ENCODE measurements around the gene LIPJ.

The LIPJ gene

GRCh38 chr10:88583584-88583957 is 3.0 kb upstream of the LIPJ start:
- CTCF ChIA-PET, result interaction anchor here (0.7 kb wide), 1 partner anchor 239 kb away, joined by 3 read pairs; no protein-coding TSS in a partner anchor
- TF ChIP-seq TARDBP (IDR thresholded peaks at IDR 0.05), result no peak
- no peak for TF ChIP-seq FOXA1 (IDR thresholded peaks at IDR 0.05)
- TF ChIP-seq HDGF (IDR thresholded peaks at IDR 0.05; ENCODE audit: borderline replicate concordance), result no peak
- no peak for TF ChIP-seq ELF4 (IDR thresholded peaks at IDR 0.05)
- TF ChIP-seq SUZ12 (IDR thresholded peaks at IDR 0.05), result no peak
- no peak for TF ChIP-seq CTBP1 (IDR thresholded peaks at IDR 0.05; ENCODE audit: borderline replicate concordance)
- TF ChIP-seq BHLHE40 (IDR thresholded peaks at IDR 0.05; ENCODE audit: borderline replicate concordance), result no peak
- TF ChIP-seq SP1 (IDR thresholded peaks at IDR 0.05), result no peak
- no peak for TF ChIP-seq LEF1 (IDR thresholded peaks at IDR 0.05; ENCODE audit: borderline replicate concordance)
- no peak for TF ChIP-seq ZNF384 (IDR thresholded peaks at IDR 0.05)
- no peak for TF ChIP-seq FOXK2 (IDR thresholded peaks at IDR 0.05)
- TF ChIP-seq L3MBTL2 (conservative IDR thresholded peaks at IDR 0.05), result no peak
- no peak for TF ChIP-seq FOXM1 (IDR thresholded peaks at IDR 0.05; ENCODE audit: borderline replicate concordance)
- no peak for TF ChIP-seq NFRKB (IDR thresholded peaks at IDR 0.05)
- TF ChIP-seq PKNOX1 (IDR thresholded peaks at IDR 0.05), result no peak
- no peak for TF ChIP-seq ARNT (IDR thresholded peaks at IDR 0.05)
- POLR2A ChIA-PET, result no interaction called here
- DNase-seq (ENCODE audit: extremely low spot score), result no peak

GRCh38 chr10:88592381-88592780 is 5.8 kb downstream of the LIPJ start:
- ChIA-PET CTCF (no interaction called here), POLR2A (no interaction called here)
- no peak for DNase-seq (ENCODE audit: extremely low spot score)

GRCh38 chr10:88592906-88593305 is 6.3 kb downstream of the LIPJ start:
- ChIA-PET POLR2A (no interaction called here), CTCF (no interaction called here)

More at GRCh38 chr10:88592381-88592780, 5.8 kb downstream of the LIPJ start:
- TF ChIP-seq FOXA1 (IDR thresholded peaks at IDR 0.05), result no peak
- no peak for TF ChIP-seq SP1 (IDR thresholded peaks at IDR 0.05)
- no peak for TF ChIP-seq ZNF384 (IDR thresholded peaks at IDR 0.05)
- TF ChIP-seq SUZ12 (IDR thresholded peaks at IDR 0.05), result no peak
- no peak for TF ChIP-seq LEF1 (IDR thresholded peaks at IDR 0.05; ENCODE audit: borderline replicate concordance)
- no peak for TF ChIP-seq HDGF (IDR thresholded peaks at IDR 0.05; ENCODE audit: borderline replicate concordance)
- no peak for TF ChIP-seq L3MBTL2 (conservative IDR thresholded peaks at IDR 0.05)
- TF ChIP-seq BHLHE40 (IDR thresholded peaks at IDR 0.05; ENCODE audit: borderline replicate concordance), result no peak
- TF ChIP-seq FOXM1 (IDR thresholded peaks at IDR 0.05; ENCODE audit: borderline replicate concordance), result no peak
- TF ChIP-seq PKNOX1 (IDR thresholded peaks at IDR 0.05), result no peak
- TF ChIP-seq FOXK2 (IDR thresholded peaks at IDR 0.05), result no peak
- no peak for TF ChIP-seq ARNT (IDR thresholded peaks at IDR 0.05)
- TF ChIP-seq ELF4 (IDR thresholded peaks at IDR 0.05), result no peak
- no peak for TF ChIP-seq TARDBP (IDR thresholded peaks at IDR 0.05)
- TF ChIP-seq CTBP1 (IDR thresholded peaks at IDR 0.05; ENCODE audit: borderline replicate concordance), result no peak
- no peak for TF ChIP-seq NFRKB (IDR thresholded peaks at IDR 0.05)

GRCh38 chr10:88594482-88594881 is 7.9 kb downstream of the LIPJ start:
- no peak for DNase-seq (ENCODE audit: extremely low spot score)
- TF ChIP-seq BHLHE40 (IDR thresholded peaks at IDR 0.05; ENCODE audit: borderline replicate concordance) (no peak), PKNOX1 (IDR thresholded peaks at IDR 0.05) (no peak), HDGF (IDR thresholded peaks at IDR 0.05; ENCODE audit: borderline replicate concordance) (no peak), L3MBTL2 (conservative IDR thresholded peaks at IDR 0.05) (no peak), ELF4 (IDR thresholded peaks at IDR 0.05) (no peak), FOXA1 (IDR thresholded peaks at IDR 0.05) (no peak), CTBP1 (IDR thresholded peaks at IDR 0.05; ENCODE audit: borderline replicate concordance) (no peak), SP1 (IDR thresholded peaks at IDR 0.05) (no peak), FOXK2 (IDR thresholded peaks at IDR 0.05) (no peak), LEF1 (IDR thresholded peaks at IDR 0.05; ENCODE audit: borderline replicate concordance) (no peak), ARNT (IDR thresholded peaks at IDR 0.05) (no peak), NFRKB (IDR thresholded peaks at IDR 0.05) (no peak), ZNF384 (IDR thresholded peaks at IDR 0.05) (no peak), FOXM1 (IDR thresholded peaks at IDR 0.05; ENCODE audit: borderline replicate concordance) (no peak), SUZ12 (IDR thresholded peaks at IDR 0.05) (no peak), TARDBP (IDR thresholded peaks at IDR 0.05) (no peak)
- CTCF ChIA-PET, result no interaction called here
- POLR2A ChIA-PET, result no interaction called here

More at GRCh38 chr10:88592906-88593305, 6.3 kb downstream of the LIPJ start:
- TF ChIP-seq FOXK2 (IDR thresholded peaks at IDR 0.05), result no peak
- TF ChIP-seq ARNT (IDR thresholded peaks at IDR 0.05), result no peak
- TF ChIP-seq PKNOX1 (IDR thresholded peaks at IDR 0.05), result no peak
- no peak for TF ChIP-seq TARDBP (IDR thresholded peaks at IDR 0.05)
- no peak for TF ChIP-seq FOXA1 (IDR thresholded peaks at IDR 0.05)
- TF ChIP-seq HDGF (IDR thresholded peaks at IDR 0.05; ENCODE audit: borderline replicate concordance), result no peak
- no peak for DNase-seq (ENCODE audit: extremely low spot score)

- ChIA-PET POLR2A (no interaction called here), CTCF (no interaction called here)
- TF ChIP-seq ARNT (IDR thresholded peaks at IDR 0.05) (no peak), LEF1 (IDR thresholded peaks at IDR 0.05; ENCODE audit: borderline replicate concordance) (no peak), SUZ12 (IDR thresholded peaks at IDR 0.05) (no peak)
- DNase-seq (ENCODE audit: extremely low spot score), result no peak
Observed at GRCh38 chr10:88598055-88598454, 11.5 kb downstream of the LIPJ start.
